ENCODE results near the gene CLDN16. TPM values are rescaled to one million over a fixed set of nuclear protein-coding genes. Genes with fewer than 3 reads are reported as not detected.

Gene CLDN16
- total RNA-seq, 1 donor from 2014 or later = 0.50 TPM

- no peaks in the 10 kb centered on the region for H3K79me2 ChIP-seq (ENCODE audit: insufficient read depth, low read length)
- no peaks in the 10 kb centered on the region for H4K20me1 ChIP-seq (ENCODE audit: insufficient read depth, low read length)
- no peaks in the 10 kb centered on the region for H3K36me3 ChIP-seq (ENCODE audit: insufficient read depth, low read length)
- no peak for FAIRE-seq
- Mint-ChIP-seq H3K36me3 (ENCODE audit: low read depth, unreplicated experiment) (no peaks in the 10 kb centered on the region), H3K27me3 (ENCODE audit: low read depth, unreplicated experiment) (no peaks in the 10 kb centered on the region), H3K4me3 (ENCODE audit: unreplicated experiment) (no peak overlapping the region), H3K9me3 (ENCODE audit: unreplicated experiment) (no peaks in the 10 kb centered on the region), H3K27ac (ENCODE audit: unreplicated experiment) (no peak overlapping the region), H3K4me1 (ENCODE audit: low read depth, unreplicated experiment) (peaks cover 15% of the 10 kb centered on the region)
- no peak for DNase-seq (ENCODE audit: low read depth)
- no peak overlapping the region for H3K9ac ChIP-seq (ENCODE audit: low read length)
- H3K4me3 ChIP-seq (ENCODE audit: insufficient read depth, low read depth, low read length) = no peak overlapping the region
- H3K27ac ChIP-seq (ENCODE audit: low read depth, low read length) = no peak overlapping the region
- peaks cover 4% of the 10 kb centered on the region for H3K9me3 ChIP-seq (ENCODE audit: insufficient read depth, low read depth, low read length)
- H3K4me1 ChIP-seq (ENCODE audit: insufficient read depth, low read length) = no peaks in the 10 kb centered on the region
- no peak overlapping the region for H2AFZ ChIP-seq (ENCODE audit: low read depth, low read length)
- no peak for TF ChIP-seq EZH2 (IDR thresholded peaks at IDR 0.05; ENCODE audit: insufficient read depth, low read length)
- TF ChIP-seq, protein P1, sequence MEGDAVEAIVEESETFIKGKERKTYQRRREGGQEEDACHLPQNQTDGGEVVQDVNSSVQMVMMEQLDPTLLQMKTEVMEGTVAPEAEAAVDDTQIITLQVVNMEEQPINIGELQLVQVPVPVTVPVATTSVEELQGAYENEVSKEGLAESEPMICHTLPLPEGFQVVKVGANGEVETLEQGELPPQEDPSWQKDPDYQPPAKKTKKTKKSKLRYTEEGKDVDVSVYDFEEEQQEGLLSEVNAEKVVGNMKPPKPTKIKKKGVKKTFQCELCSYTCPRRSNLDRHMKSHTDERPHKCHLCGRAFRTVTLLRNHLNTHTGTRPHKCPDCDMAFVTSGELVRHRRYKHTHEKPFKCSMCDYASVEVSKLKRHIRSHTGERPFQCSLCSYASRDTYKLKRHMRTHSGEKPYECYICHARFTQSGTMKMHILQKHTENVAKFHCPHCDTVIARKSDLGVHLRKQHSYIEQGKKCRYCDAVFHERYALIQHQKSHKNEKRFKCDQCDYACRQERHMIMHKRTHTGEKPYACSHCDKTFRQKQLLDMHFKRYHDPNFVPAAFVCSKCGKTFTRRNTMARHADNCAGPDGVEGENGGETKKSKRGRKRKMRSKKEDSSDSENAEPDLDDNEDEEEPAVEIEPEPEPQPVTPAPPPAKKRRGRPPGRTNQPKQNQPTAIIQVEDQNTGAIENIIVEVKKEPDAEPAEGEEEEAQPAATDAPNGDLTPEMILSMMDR (IDR thresholded peaks at IDR 0.05; ENCODE audit: insufficient read depth, low read depth, low read length) = no peak
- H3K4me2 ChIP-seq (ENCODE audit: low read length) = no peak overlapping the region
- H3K27me3 ChIP-seq (ENCODE audit: insufficient read depth, low read length) = no peaks in the 10 kb centered on the region
These were observed 16.8 kb upstream of the CLDN16 start for GRCh38 chr3:190371152-190371551.

GRCh38 chr3:190375246-190375645 lies 12.7 kb upstream of the CLDN16 start:
- H3K4me3 ChIP-seq (ENCODE audit: insufficient read depth, low read depth, low read length) = no peak overlapping the region
- no peak for DNase-seq (ENCODE audit: low read depth)
- no peak overlapping the region for H3K4me2 ChIP-seq (ENCODE audit: low read length)
- H3K27me3 Mint-ChIP-seq (ENCODE audit: low read depth, unreplicated experiment) = no peaks in the 10 kb centered on the region
- no peaks in the 10 kb centered on the region for H3K4me1 ChIP-seq (ENCODE audit: insufficient read depth, low read length)
- H2AFZ ChIP-seq (ENCODE audit: low read depth, low read length) = no peak overlapping the region
- H3K9ac ChIP-seq (ENCODE audit: low read length) = no peak overlapping the region
- H3K9me3 ChIP-seq (ENCODE audit: insufficient read depth, low read depth, low read length) = no peaks in the 10 kb centered on the region
- H4K20me1 ChIP-seq (ENCODE audit: insufficient read depth, low read length) = no peaks in the 10 kb centered on the region
- no peaks in the 10 kb centered on the region for H3K36me3 ChIP-seq (ENCODE audit: insufficient read depth, low read length)
- no peaks in the 10 kb centered on the region for H3K27me3 ChIP-seq (ENCODE audit: insufficient read depth, low read length)
- no peak overlapping the region for H3K27ac Mint-ChIP-seq (ENCODE audit: unreplicated experiment)
- H3K79me2 ChIP-seq (ENCODE audit: insufficient read depth, low read length) = no peaks in the 10 kb centered on the region
- H3K27ac ChIP-seq (ENCODE audit: low read depth, low read length) = no peak overlapping the region
- no peaks in the 10 kb centered on the region for H3K9me3 Mint-ChIP-seq (ENCODE audit: unreplicated experiment)
- peaks cover 10% of the 10 kb centered on the region for H3K4me1 Mint-ChIP-seq (ENCODE audit: low read depth, unreplicated experiment)
- FAIRE-seq = no peak
- TF ChIP-seq, protein P1 (IDR thresholded peaks at IDR 0.05; ENCODE audit: insufficient read depth, low read depth, low read length) = no peak
- no peak for TF ChIP-seq EZH2 (IDR thresholded peaks at IDR 0.05; ENCODE audit: insufficient read depth, low read length)
- no peaks in the 10 kb centered on the region for H3K36me3 Mint-ChIP-seq (ENCODE audit: low read depth, unreplicated experiment)
- no peak overlapping the region for H3K4me3 Mint-ChIP-seq (ENCODE audit: unreplicated experiment)

GRCh38 chr3:190375671-190376070 lies 12.3 kb upstream of the CLDN16 start:
- Histone ChIP-seq H3K27ac (ENCODE audit: low read depth, low read length) (no peak overlapping the region), H2AFZ (ENCODE audit: low read depth, low read length) (no peak overlapping the region), H3K9ac (ENCODE audit: low read length) (no peak overlapping the region), H3K27me3 (ENCODE audit: insufficient read depth, low read length) (no peaks in the 10 kb centered on the region), H3K4me1 (ENCODE audit: insufficient read depth, low read length) (no peaks in the 10 kb centered on the region), H3K4me3 (ENCODE audit: insufficient read depth, low read depth, low read length) (no peak overlapping the region), H3K36me3 (ENCODE audit: insufficient read depth, low read length) (no peaks in the 10 kb centered on the region), H3K4me2 (ENCODE audit: low read length) (no peak overlapping the region), H3K79me2 (ENCODE audit: insufficient read depth, low read length) (no peaks in the 10 kb centered on the region), H4K20me1 (ENCODE audit: insufficient read depth, low read length) (no peaks in the 10 kb centered on the region), H3K9me3 (ENCODE audit: insufficient read depth, low read depth, low read length) (no peaks in the 10 kb centered on the region)
- Mint-ChIP-seq H3K9me3 (ENCODE audit: unreplicated experiment) (no peaks in the 10 kb centered on the region), H3K4me1 (ENCODE audit: low read depth, unreplicated experiment) (peaks cover 10% of the 10 kb centered on the region), H3K4me3 (ENCODE audit: unreplicated experiment) (no peak overlapping the region), H3K27ac (ENCODE audit: unreplicated experiment) (no peak overlapping the region), H3K27me3 (ENCODE audit: low read depth, unreplicated experiment) (no peaks in the 10 kb centered on the region), H3K36me3 (ENCODE audit: low read depth, unreplicated experiment) (no peaks in the 10 kb centered on the region)
- no peak for FAIRE-seq
- TF ChIP-seq EZH2 (IDR thresholded peaks at IDR 0.05; ENCODE audit: insufficient read depth, low read length) = no peak
- TF ChIP-seq, protein P1 (IDR thresholded peaks at IDR 0.05; ENCODE audit: insufficient read depth, low read depth, low read length) = no peak
- DNase-seq (ENCODE audit: low read depth) = no peak
